ENCODE data around the gene DPPA2. TPM values are rescaled to one million over a fixed set of nuclear protein-coding genes. Genes with fewer than 3 reads are reported as not detected.
A peak's percentile ranks its signal among the peaks of the same experiment; 100 is the strongest.
"Not testable (repeated sequence)": the region's sequence is repeated elsewhere in the genome, so short reads cannot be mapped to it uniquely, and the experiment has no call there.

Gene DPPA2
- total and polyA plus RNA-seq, 2 donors from 2014 or later, result 0.19 TPM; not detected in 1

- Histone ChIP-seq H3K27me3 (ENCODE audit: control insufficient read depth, insufficient read depth, low read length) (no peaks in the 10 kb centered on the region), H3K36me3 (ENCODE audit: control insufficient read depth in 2 of 3, insufficient read depth in 3 of 3, low read length in 3 of 3) (no peaks in the 10 kb centered on the region), H3K4me3 (ENCODE audit: low read length in 3 of 3) (no peak overlapping the region), H3K27ac (ENCODE audit: low read depth in 2 of 2, low read length in 2 of 2) (no peak overlapping the region), H3K9ac (ENCODE audit: low read length in 3 of 3) (no peak overlapping the region), H3K9me3 (ENCODE audit: control insufficient read depth in 2 of 3, insufficient read depth in 1 of 3, low read length in 3 of 3) (no peaks in the 10 kb centered on the region), H3K4me1 (ENCODE audit: control insufficient read depth in 2 of 3, insufficient read depth in 2 of 3, low read depth in 1 of 3, low read length in 3 of 3) (no peaks in the 10 kb centered on the region)
- DNase-seq, result no peak
- no peak for TF ChIP-seq CTCF (IDR thresholded peaks at IDR 0.05; ENCODE audit: borderline replicate concordance, extremely low read depth, insufficient read depth)
- intact Hi-C loops (cut with DNase I), result no loop called here
- FAIRE-seq, result no peak
Observed at GRCh38 chr3:109362823-109363222, 46.5 kb upstream of the DPPA2 start.

GRCh38 chr3:109358809-109359208 is 42.5 kb upstream of the DPPA2 start:
- intact Hi-C loops (cut with DNase I); FAIRE-seq; H3K36me3 ChIP-seq (ENCODE audit: control insufficient read depth in 2 of 3, insufficient read depth in 3 of 3, low read length in 3 of 3); H3K27ac ChIP-seq (ENCODE audit: low read depth in 2 of 2, low read length in 2 of 2); DNase-seq; H3K9me3 ChIP-seq (ENCODE audit: control insufficient read depth in 2 of 3, insufficient read depth in 1 of 3, low read length in 3 of 3); H3K4me3 ChIP-seq (ENCODE audit: low read length in 3 of 3); H3K27me3 ChIP-seq (ENCODE audit: control insufficient read depth, insufficient read depth, low read length); H3K9ac ChIP-seq (ENCODE audit: low read length in 3 of 3); H3K4me1 ChIP-seq (ENCODE audit: control insufficient read depth in 2 of 3, insufficient read depth in 2 of 3, low read depth in 1 of 3, low read length in 3 of 3): not testable (repeated sequence)

- no peak for TF ChIP-seq CTCF (IDR thresholded peaks at IDR 0.05; ENCODE audit: borderline replicate concordance, extremely low read depth, insufficient read depth)
Observed at GRCh38 chr3:109356442-109357155, 40.3 kb upstream of the DPPA2 start.

GRCh38 chr3:109355625-109356441 is 39.5 kb upstream of the DPPA2 start:
- Histone ChIP-seq H3K4me1 (ENCODE audit: control insufficient read depth in 2 of 3, insufficient read depth in 2 of 3, low read depth in 1 of 3, low read length in 3 of 3) (peaks cover 0 to 3% (median 0%) of the 10 kb centered on the region in 3 donors), H3K9me3 (ENCODE audit: control insufficient read depth in 2 of 3, insufficient read depth in 1 of 3, low read length in 3 of 3) (no peaks in the 10 kb centered on the region), H3K27me3 (ENCODE audit: control insufficient read depth, insufficient read depth, low read length) (no peaks in the 10 kb centered on the region), H3K36me3 (ENCODE audit: control insufficient read depth in 2 of 3, insufficient read depth in 3 of 3, low read length in 3 of 3) (no peaks in the 10 kb centered on the region), H3K4me3 (ENCODE audit: low read length in 3 of 3) (no peak overlapping the region), H3K9ac (ENCODE audit: low read length in 3 of 3) (no peak overlapping the region), H3K27ac (ENCODE audit: low read depth in 2 of 2, low read length in 2 of 2) (no peak overlapping the region)
- no peak for FAIRE-seq
- DNase-seq, result peak in 4 of 5 donors; percentile 40 to 71 (median 54)
- no peak for TF ChIP-seq CTCF (IDR thresholded peaks at IDR 0.05; ENCODE audit: borderline replicate concordance, extremely low read depth, insufficient read depth)
- intact Hi-C loops (cut with DNase I), result no loop called here

More at GRCh38 chr3:109356442-109357155, 40.3 kb upstream of the DPPA2 start:
- intact Hi-C loops (cut with DNase I), result no loop called here
- Histone ChIP-seq H3K36me3 (ENCODE audit: control insufficient read depth in 2 of 3, insufficient read depth in 3 of 3, low read length in 3 of 3) (no peaks in the 10 kb centered on the region), H3K27me3 (ENCODE audit: control insufficient read depth, insufficient read depth, low read length) (no peaks in the 10 kb centered on the region), H3K4me3 (ENCODE audit: low read length in 3 of 3) (no peak overlapping the region), H3K9me3 (ENCODE audit: control insufficient read depth in 2 of 3, insufficient read depth in 1 of 3, low read length in 3 of 3) (no peaks in the 10 kb centered on the region), H3K27ac (ENCODE audit: low read depth in 2 of 2, low read length in 2 of 2) (no peak overlapping the region), H3K4me1 (ENCODE audit: control insufficient read depth in 2 of 3, insufficient read depth in 2 of 3, low read depth in 1 of 3, low read length in 3 of 3) (peaks cover 0 to 3% (median 0%) of the 10 kb centered on the region in 3 donors), H3K9ac (ENCODE audit: low read length in 3 of 3) (no peak overlapping the region)
- DNase-seq, result no peak
- FAIRE-seq, result no peak
